Stimulated activated CD4-positive, alpha-beta T cell treated with anti-CD3 and anti-CD28 coated beads, Interleukin-15, amount 100 ng/mL, for 1 hour (primary cell): Measurements from ENCODE around the gene ADGRB3.
"Not testable (repeated sequence)": the region's sequence is repeated elsewhere in the genome, so short reads cannot be mapped to it uniquely, and the experiment has no call there.

ENCODE experiments used
- DNase-seq, 2 donors: peaks; one replicate each; pipeline ENCODE4 v3.0.0-alpha.2; 2020; ENCODE audit warnings: low read depth in 1 of 2, low spot score in 1 of 2

Gene ADGRB3

GRCh38 chr6:69217343-69217742 is 582.3 kb downstream of the ADGRB3 start:
- no peak for DNase-seq

- DNase-seq = no peak
Measured at GRCh38 chr6:69220375-69220774, 585.3 kb downstream of the ADGRB3 start.

- DNase-seq = no peak
Measured at GRCh38 chr6:69232008-69232407, 596.9 kb downstream of the ADGRB3 start.

- no peak for DNase-seq
Measured at GRCh38 chr6:69232496-69232895, 597.4 kb downstream of the ADGRB3 start.

GRCh38 chr6:69232911-69233448 is 597.9 kb downstream of the ADGRB3 start:
- DNase-seq = peak in 1 of 2 donors; percentile 8

GRCh38 chr6:69238067-69238466 is 603.0 kb downstream of the ADGRB3 start:
- DNase-seq = no peak

GRCh38 chr6:69246983-69247382 is 611.9 kb downstream of the ADGRB3 start:
- no peak for DNase-seq

- DNase-seq = no peak
Measured at GRCh38 chr6:69261010-69261409, 625.9 kb downstream of the ADGRB3 start.

- no peak for DNase-seq
Measured at GRCh38 chr6:69263297-69263696, 628.2 kb downstream of the ADGRB3 start.

- DNase-seq = no peak
Measured at GRCh38 chr6:69265090-69265489, 630.0 kb downstream of the ADGRB3 start.

GRCh38 chr6:69265706-69266105 is 630.6 kb downstream of the ADGRB3 start:
- DNase-seq = no peak

- DNase-seq = no peak
Measured at GRCh38 chr6:69276204-69276603, 641.1 kb downstream of the ADGRB3 start.

GRCh38 chr6:69279805-69280204 is 644.7 kb downstream of the ADGRB3 start:
- DNase-seq = no peak

- DNase-seq = no peak
Measured at GRCh38 chr6:69280858-69281257, 645.8 kb downstream of the ADGRB3 start.

GRCh38 chr6:69284176-69284730 is 649.2 kb downstream of the ADGRB3 start:
- DNase-seq = no peak

GRCh38 chr6:69285054-69285453 is 650.0 kb downstream of the ADGRB3 start:
- no peak for DNase-seq

GRCh38 chr6:69286331-69286730 is 651.2 kb downstream of the ADGRB3 start:
- DNase-seq = no peak

- not testable (repeated sequence) for DNase-seq
Measured at GRCh38 chr6:69288198-69288597, 653.1 kb downstream of the ADGRB3 start.

GRCh38 chr6:69289689-69290495 is 654.8 kb downstream of the ADGRB3 start:
- no peak for DNase-seq

- DNase-seq = no peak
Measured at GRCh38 chr6:69293471-69293870, 658.4 kb downstream of the ADGRB3 start.

- no peak for DNase-seq
Measured at GRCh38 chr6:69294407-69294806, 659.3 kb downstream of the ADGRB3 start.

GRCh38 chr6:69294862-69295261 is 659.8 kb downstream of the ADGRB3 start:
- no peak for DNase-seq

- DNase-seq = no peak
Measured at GRCh38 chr6:69303382-69303781, 668.3 kb downstream of the ADGRB3 start.
